H9 (cell line): ENCODE results near the gene OSBPL1A. TPM values are rescaled to one million over a fixed set of nuclear protein-coding genes. Genes with fewer than 3 reads are reported as not detected.

Experiments used
- DNase-seq: peaks from one replicate; pipeline ENCODE4 v3.0.0-alpha.2; 2017
- H2AFZ ChIP-seq: one replicate; pipeline ENCODE4 v1.6.1; 2013; ENCODE audit warnings: mild to moderate bottlenecking, low read length, control low read depth, moderate library complexity
- H2AK5ac ChIP-seq: 2 replicates; pipeline ENCODE4 v1.6.1; 2013; ENCODE audit warnings: low read length, control low read depth, mixed read lengths; ENCODE audit not compliant: insufficient read length
- H2BK120ac ChIP-seq: one replicate; pipeline ENCODE4 v1.6.1; 2013; ENCODE audit warnings: low read depth, mild to moderate bottlenecking, low read length, control low read depth, inconsistent platforms; ENCODE audit not compliant: poor library complexity, severe bottlenecking
- H2BK12ac ChIP-seq: 2 replicates; pipeline ENCODE4 v1.6.1; 2013; ENCODE audit warnings: low read length, control low read depth, mixed read lengths, low read depth; ENCODE audit not compliant: insufficient read length
- H2BK15ac ChIP-seq: 2 replicates; pipeline ENCODE4 v1.6.1; 2013; ENCODE audit warnings: low read depth, low read length, control low read depth
- H2BK20ac ChIP-seq: one replicate; pipeline ENCODE4 v1.6.1; 2013; ENCODE audit warnings: low read depth, mild to moderate bottlenecking, low read length, control low read depth, inconsistent platforms; ENCODE audit not compliant: poor library complexity, severe bottlenecking
- H2BK5ac ChIP-seq: 2 replicates; pipeline ENCODE4 v1.6.1; 2013; ENCODE audit warnings: low read length, control low read depth, mixed read lengths; ENCODE audit not compliant: insufficient read length
- H3K14ac ChIP-seq: 2 replicates; pipeline ENCODE4 v1.6.1; 2013; ENCODE audit warnings: low read length, control low read depth; ENCODE audit not compliant: insufficient read depth
- H3K18ac ChIP-seq: 2 replicates; pipeline ENCODE4 v1.6.1; 2013; ENCODE audit warnings: low read depth, mild to moderate bottlenecking, mixed read lengths, low read length, control low read depth; ENCODE audit not compliant: insufficient read length
- H3K23ac ChIP-seq: 2 replicates; pipeline ENCODE4 v1.6.1; 2013; ENCODE audit warnings: low read length, control low read depth, mixed read lengths, low read depth; ENCODE audit not compliant: insufficient read length
- H3K23me2 ChIP-seq: 2 replicates; pipeline ENCODE4 v1.6.1; 2013; ENCODE audit warnings: low read depth, mild to moderate bottlenecking, mixed read lengths, low read length, control low read depth; ENCODE audit not compliant: insufficient read length, poor library complexity, severe bottlenecking
- H3K27ac ChIP-seq: 2 replicates; pipeline ENCODE4 v1.5.1; 2013; ENCODE audit warnings: low read length, control low read depth, mixed read lengths, low read depth; ENCODE audit not compliant: insufficient read length
- H3K27me3 ChIP-seq: 2 replicates; pipeline ENCODE4 v1.6.1; 2013; ENCODE audit warnings: low read length, control low read depth, inconsistent platforms; ENCODE audit not compliant: insufficient read depth
- H3K4ac ChIP-seq: 2 replicates; pipeline ENCODE4 v1.6.1; 2013; ENCODE audit warnings: low read depth, mild to moderate bottlenecking, control low read depth, inconsistent platforms, low read length, moderate library complexity
- H3K4me1 ChIP-seq: 2 replicates; pipeline ENCODE4 v1.6.1; 2013; ENCODE audit warnings: low read length, control low read depth, inconsistent platforms; ENCODE audit not compliant: insufficient read depth
- H3K4me2 ChIP-seq: 2 replicates; pipeline ENCODE4 v1.6.1; 2013; ENCODE audit warnings: low read length, control low read depth, mixed read lengths; ENCODE audit not compliant: insufficient read length, insufficient read depth
- H3K56ac ChIP-seq: 2 replicates; pipeline ENCODE4 v1.6.1; 2013; ENCODE audit warnings: low read depth, mild to moderate bottlenecking, mixed read lengths, low read length, control low read depth; ENCODE audit not compliant: insufficient read length
- H3K79me1 ChIP-seq: 2 replicates; pipeline ENCODE4 v1.6.1; 2013; ENCODE audit warnings: low read depth, mild to moderate bottlenecking, moderate library complexity, low read length, control low read depth, inconsistent platforms; ENCODE audit not compliant: insufficient read depth, poor library complexity, severe bottlenecking
- H3K79me2 ChIP-seq: 2 replicates; pipeline ENCODE4 v1.6.1; 2013; ENCODE audit warnings: low read length, control low read depth, inconsistent platforms; ENCODE audit not compliant: insufficient read depth
- H3K9ac ChIP-seq: 2 replicates; pipeline ENCODE4 v1.6.1; 2013; ENCODE audit warnings: low read length, control low read depth, mixed read lengths; ENCODE audit not compliant: insufficient read length; ENCODE audit errors: extremely low read depth
- H3K9me3 ChIP-seq: one replicate; pipeline ENCODE4 v1.6.1; 2013; ENCODE audit warnings: low read depth, low read length, inconsistent platforms; ENCODE audit not compliant: control insufficient read depth
- H3T11ph ChIP-seq: one replicate; pipeline ENCODE4 v1.6.1; 2013; ENCODE audit warnings: mild to moderate bottlenecking, low read length, control low read depth, inconsistent platforms
- H4K20me1 ChIP-seq: one replicate; pipeline ENCODE4 v1.6.1; 2013; ENCODE audit not compliant: control insufficient read depth, insufficient read length, insufficient read depth
- H4K5ac ChIP-seq: 2 replicates; pipeline ENCODE4 v1.6.1; 2013; ENCODE audit warnings: low read depth, mild to moderate bottlenecking, mixed read lengths, low read length, control low read depth; ENCODE audit not compliant: insufficient read length
- H4K8ac ChIP-seq: replicated peaks from 2 replicates; pipeline ENCODE4 v1.6.1; 2013; ENCODE audit warnings: low read length, control low read depth, mixed read lengths, low read depth; ENCODE audit not compliant: insufficient read length
- H4K91ac ChIP-seq: 2 replicates; pipeline ENCODE4 v1.6.1; 2013; ENCODE audit warnings: low read depth, mild to moderate bottlenecking, moderate library complexity, mixed read lengths, low read length, control low read depth; ENCODE audit not compliant: insufficient read length
- H3K27ac Mint-ChIP-seq, 3 experiments: 2 replicates in 2 of 3; 3 replicates in 1 of 3; pipeline ENCODE4 v1.8.0; 2020 to 2021; ENCODE audit warnings: mixed read lengths in 3 of 3, mild to moderate bottlenecking in 1 of 3, moderate library complexity in 1 of 3
- H3K27me3 Mint-ChIP-seq: 2 replicates; pipeline ENCODE4 v1.8.0; 2021; ENCODE audit warnings: low read depth, mild to moderate bottlenecking, moderate library complexity, mixed read lengths
- H3K36me3 Mint-ChIP-seq, 3 experiments: 2 replicates in 2 of 3; 3 replicates in 1 of 3; pipeline ENCODE4 v1.8.0; 2020 to 2021; ENCODE audit warnings: low read depth in 3 of 3, mixed read lengths in 3 of 3; ENCODE audit not compliant: insufficient read depth in 1 of 3
- H3K4me1 Mint-ChIP-seq, 2 experiments: 2 replicates each; pipeline ENCODE4 v1.8.0; 2020; ENCODE audit warnings: mixed read lengths in 2 of 2
- H3K4me3 Mint-ChIP-seq, 2 experiments: 2 replicates in 1 of 2; 3 replicates in 1 of 2; pipeline ENCODE4 v1.8.0; 2020 to 2021; ENCODE audit warnings: mild to moderate bottlenecking in 2 of 2, mixed read lengths in 2 of 2, moderate library complexity in 1 of 2
- H3K9me3 Mint-ChIP-seq, 2 experiments: 2 replicates in 1 of 2; 3 replicates in 1 of 2; pipeline ENCODE4 v1.8.0; 2020; ENCODE audit warnings: mild to moderate bottlenecking in 2 of 2, mixed read lengths in 2 of 2, moderate library complexity in 1 of 2
- CTCF ChIP-seq: fragments of 200-600 bp; sonication (generic); conservative IDR thresholded peaks from 3 replicates; pipeline ENCODE4 v1.8.0; 2021; ENCODE audit warnings: antibody characterized with exemption, mild to moderate bottlenecking
- WGBS: extraction: QIAGEN DNeasy Blood & Tissue Kit; methylation state at CpG from one replicate; pipeline ENCODE4 v1.1.7; 2013; ENCODE audit warnings: missing lambda C conversion rate, low lambda C conversion rate, mixed read lengths; ENCODE audit not compliant: insufficient read length; ENCODE audit errors: extremely low coverage; 5-methylcytosine and 5-hydroxymethylcytosine counted together
- total RNA-seq: library from RNA; stranded (reverse); gene quantifications from 2 replicates; pipeline ENCODE4 v1.2.1, GENCODE V29; 2021

The OSBPL1A gene
- total RNA-seq, 1 experiment from 2014 or later: 33.9 TPM

- H3K27ac Mint-ChIP-seq: peak overlapping the region in 2 of 3 experiments; percentile 54 to 81; a peak in 2 of 7 replicates
- Histone ChIP-seq H2BK5ac (no peak overlapping the region), H4K8ac (no peak overlapping the region), H2BK15ac (no peak overlapping the region), H3K27ac (no peak overlapping the region), H3K23me2 (no peaks in the 10 kb centered on the region), H4K5ac (no peak overlapping the region), H3K79me2 (no peaks in the 10 kb centered on the region), H3K4me2 (no peak overlapping the region), H2BK12ac (no peak overlapping the region), H2AFZ (no peak overlapping the region), H3K79me1 (no peaks in the 10 kb centered on the region), H3K9ac (no peak overlapping the region), H4K20me1 (no peaks in the 10 kb centered on the region), H3K56ac (no peak overlapping the region), H3K9me3 (no peaks in the 10 kb centered on the region), H2AK5ac (no peak overlapping the region), H3K14ac (no peak overlapping the region), H3K27me3 (no peaks in the 10 kb centered on the region), H4K91ac (no peak overlapping the region), H3K4ac (no peak overlapping the region), H3K4me1 (no peaks in the 10 kb centered on the region), H3K23ac (no peak overlapping the region), H3K18ac (no peak overlapping the region), H3T11ph (no peak overlapping the region), H2BK120ac (no peak overlapping the region), H2BK20ac (no peak overlapping the region)
- H3K9me3 Mint-ChIP-seq: no peaks in the 10 kb centered on the region
- H3K4me3 Mint-ChIP-seq: no peak overlapping the region
- H3K4me1 Mint-ChIP-seq: peaks cover 4 to 5% of the 10 kb centered on the region in 2 experiments
- H3K27me3 Mint-ChIP-seq: no peaks in the 10 kb centered on the region
- H3K36me3 Mint-ChIP-seq: no peaks in the 10 kb centered on the region; a peak in 2 of 7 replicates
- no peak for TF ChIP-seq CTCF
- no CpG with 5 or more reads among the region's 9 CpGs for WGBS
- DNase-seq: no peak
Measured at GRCh38 chr18:24198461-24198860, 199.2 kb downstream of the OSBPL1A start.
